ENCODE data around the gene TSPAN15. TPM values are rescaled to one million over a fixed set of nuclear protein-coding genes. Genes with fewer than 3 reads are reported as not detected.
"Not testable (repeated sequence)": the region's sequence is repeated elsewhere in the genome, so short reads cannot be mapped to it uniquely, and the experiment has no call there.

TSPAN15 gene
- total and polyA plus RNA-seq, 2 experiments from 2014 or later: 6.6 to 10.1 TPM

DNA sequence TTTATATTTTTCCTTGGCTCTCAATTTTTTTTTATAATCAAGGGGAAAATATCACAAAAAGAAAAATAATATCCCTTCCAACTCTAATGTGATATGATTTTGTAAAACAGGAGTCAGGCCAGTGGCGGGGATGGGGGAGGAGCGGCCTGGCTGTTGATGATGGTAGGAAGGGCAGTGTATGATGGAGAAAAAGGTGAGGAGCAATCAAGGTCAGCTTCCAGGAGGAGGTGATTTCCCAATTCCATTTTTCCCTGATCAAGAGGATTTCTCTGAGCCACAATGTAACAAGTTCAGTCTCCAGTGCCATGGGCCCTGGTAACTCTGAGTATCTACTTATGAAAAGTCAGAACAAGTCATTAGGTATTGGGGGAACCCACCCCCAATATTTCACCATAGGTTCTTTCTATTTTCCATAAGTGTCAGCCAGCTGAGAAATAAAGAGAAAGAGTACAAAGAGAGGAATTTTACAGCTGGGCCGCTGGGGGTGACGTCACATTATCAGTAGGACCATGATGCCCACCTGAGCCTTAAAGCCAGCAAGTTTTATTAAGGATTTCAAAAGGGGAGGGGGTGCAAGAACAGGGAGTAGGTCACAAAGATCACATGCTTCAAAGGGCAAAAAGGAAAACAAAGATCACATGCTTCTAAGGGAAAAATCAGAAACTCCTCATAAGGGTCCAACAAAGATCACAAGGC is 37.0 kb downstream of the TSPAN15 start:
- not testable (repeated sequence) for H3K4me1 ChIP-seq (ENCODE audit: insufficient read depth); H4K20me1 ChIP-seq (replicated peaks; ENCODE audit: insufficient read depth); H3K4me3 Mint-ChIP-seq; H3F3A ChIP-seq (replicated peaks; ENCODE audit: low read depth); H3K79me2 ChIP-seq (replicated peaks; ENCODE audit: insufficient read depth); H3K9me2 ChIP-seq (ENCODE audit: insufficient read depth); H3K4me3 ChIP-seq; H3K36me3 ChIP-seq (ENCODE audit: insufficient read depth); H3K27ac ChIP-seq (ENCODE audit: low read depth); H2AFZ ChIP-seq; ATAC-seq; DNase-seq (ENCODE audit: low spot score); H3K27ac Mint-ChIP-seq; H3K4me2 ChIP-seq; H3K4me1 Mint-ChIP-seq; H3K27me3 Mint-ChIP-seq (ENCODE audit: insufficient read depth, low read depth, poor library complexity); H3K27me3 ChIP-seq (ENCODE audit: insufficient read depth)
- peaks cover 19% of the 10 kb centered on the region for H3K36me3 Mint-ChIP-seq (ENCODE audit: low read depth)
- H3K9me3 Mint-ChIP-seq: peaks cover 28% of the 10 kb centered on the region

DNA sequence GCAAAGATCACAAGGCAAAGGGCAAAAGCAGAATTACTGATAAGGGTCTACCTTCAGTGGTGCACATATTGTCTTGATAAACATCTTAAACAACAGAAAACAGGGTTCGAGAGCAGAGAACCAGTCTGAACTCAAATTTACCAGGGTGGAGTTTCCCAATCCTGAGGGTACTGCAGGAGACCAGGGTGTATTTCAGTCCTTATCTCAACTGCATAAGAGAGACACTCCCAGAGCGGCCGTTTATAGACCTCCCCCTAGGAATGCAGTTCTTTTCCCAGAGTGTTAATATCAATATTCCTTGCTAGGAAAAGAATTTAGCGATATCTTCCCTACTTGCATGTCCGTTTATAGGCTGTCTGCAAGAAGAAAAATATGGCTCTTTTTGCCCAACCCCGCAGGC is 37.6 kb downstream of the TSPAN15 start:
- H3K27me3 Mint-ChIP-seq (ENCODE audit: insufficient read depth, low read depth, poor library complexity); H3K4me3 ChIP-seq; H3K27ac Mint-ChIP-seq; H3F3A ChIP-seq (replicated peaks; ENCODE audit: low read depth); H3K27ac ChIP-seq (ENCODE audit: low read depth); H3K9me2 ChIP-seq (ENCODE audit: insufficient read depth); H3K36me3 ChIP-seq (ENCODE audit: insufficient read depth); H3K4me2 ChIP-seq; H2AFZ ChIP-seq; H4K20me1 ChIP-seq (replicated peaks; ENCODE audit: insufficient read depth); H3K4me1 ChIP-seq (ENCODE audit: insufficient read depth); H3K4me3 Mint-ChIP-seq; H3K4me1 Mint-ChIP-seq; ATAC-seq; H3K79me2 ChIP-seq (replicated peaks; ENCODE audit: insufficient read depth); H3K27me3 ChIP-seq (ENCODE audit: insufficient read depth): not testable (repeated sequence)
- H3K9me3 Mint-ChIP-seq: peaks cover 28% of the 10 kb centered on the region
- DNase-seq (ENCODE audit: low spot score): peak; percentile 18
- H3K36me3 Mint-ChIP-seq (ENCODE audit: low read depth): peaks cover 19% of the 10 kb centered on the region

DNA sequence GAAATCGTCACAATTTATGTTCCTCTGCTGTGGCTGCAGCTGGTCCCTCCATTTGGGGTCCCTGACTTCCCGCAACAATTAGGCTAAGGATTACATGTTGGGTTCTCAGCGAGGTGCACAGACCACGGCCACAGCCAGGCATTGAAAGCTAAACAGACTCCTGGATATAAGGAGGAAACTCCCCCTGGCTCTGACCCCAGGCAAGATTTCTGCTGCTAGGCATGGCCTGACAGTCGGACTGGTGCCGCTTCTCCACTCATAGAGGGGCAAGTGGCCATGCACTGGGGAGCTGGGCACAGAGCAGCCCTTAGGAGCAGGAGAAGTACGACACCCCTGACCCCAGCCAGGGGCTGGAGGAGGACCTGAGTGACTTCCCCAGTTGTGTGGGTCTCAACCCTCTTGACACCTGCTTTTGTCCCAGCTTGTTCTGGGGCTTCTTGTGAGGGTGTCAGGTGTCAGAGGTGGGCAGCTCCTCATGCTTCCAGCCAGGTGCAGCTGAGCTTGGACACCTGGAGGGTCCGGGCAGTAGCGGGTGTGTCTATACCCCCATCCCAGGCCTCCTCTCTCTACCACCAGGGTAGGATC is 38.3 kb downstream of the TSPAN15 start:
- DNase-seq (ENCODE audit: low spot score) (no peak), ATAC-seq (no peak)
- H4K20me1 ChIP-seq (replicated peaks; ENCODE audit: insufficient read depth): no peaks in the 10 kb centered on the region
- no peak overlapping the region for H2AFZ ChIP-seq
- no peaks in the 10 kb centered on the region for H3K79me2 ChIP-seq (replicated peaks; ENCODE audit: insufficient read depth)
- no peak overlapping the region for H3K4me3 ChIP-seq
- H3F3A ChIP-seq (replicated peaks; ENCODE audit: low read depth): no peaks in the 10 kb centered on the region
- Mint-ChIP-seq H3K36me3 (ENCODE audit: low read depth) (peaks cover 19% of the 10 kb centered on the region), H3K27ac (no peak overlapping the region), H3K27me3 (ENCODE audit: insufficient read depth, low read depth, poor library complexity) (peaks cover 8% of the 10 kb centered on the region), H3K9me3 (peaks cover 28% of the 10 kb centered on the region), H3K4me3 (no peak overlapping the region), H3K4me1 (peaks cover 5% of the 10 kb centered on the region; the same call in 2 of the 3 replicates)
- TF ChIP-seq NANOG (IDR thresholded peaks at IDR 0.05; ENCODE audit: borderline replicate concordance) (no peak), STAT1 (IDR thresholded peaks at IDR 0.05; ENCODE audit: unreplicated experiment) (no peak)
- no peak overlapping the region for H3K4me2 ChIP-seq
- no peaks in the 10 kb centered on the region for H3K36me3 ChIP-seq (ENCODE audit: insufficient read depth)
- no peaks in the 10 kb centered on the region for H3K9me2 ChIP-seq (ENCODE audit: insufficient read depth)
- H3K27me3 ChIP-seq (ENCODE audit: insufficient read depth): no peaks in the 10 kb centered on the region
- no peaks in the 10 kb centered on the region for H3K4me1 ChIP-seq (ENCODE audit: insufficient read depth)
- no peak overlapping the region for H3K27ac ChIP-seq (ENCODE audit: low read depth)

DNA sequence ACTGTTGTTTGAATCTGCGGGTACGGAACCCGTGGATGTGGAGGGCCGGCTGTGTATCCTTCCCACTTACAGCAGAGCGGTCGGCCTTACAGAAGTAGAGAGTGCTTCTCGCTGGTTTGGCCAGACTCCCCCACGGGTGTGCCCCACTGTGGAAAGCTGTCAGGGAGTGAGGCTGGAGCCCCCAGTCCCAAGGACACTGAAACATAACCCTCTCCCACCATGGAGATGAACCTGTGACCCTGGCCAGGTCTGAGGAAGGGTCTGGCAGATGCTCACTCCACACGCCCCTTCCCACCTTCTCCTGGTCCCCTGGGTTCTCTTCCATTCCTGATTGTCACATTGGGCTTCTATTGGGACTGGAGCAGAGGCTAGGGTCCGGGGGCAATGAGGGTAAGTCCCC is 39.6 kb downstream of the TSPAN15 start:
- ATAC-seq (no peak), DNase-seq (ENCODE audit: low spot score) (no peak)
- no peaks in the 10 kb centered on the region for H3F3A ChIP-seq (replicated peaks; ENCODE audit: low read depth)
- H3K4me1 ChIP-seq (ENCODE audit: insufficient read depth): no peaks in the 10 kb centered on the region
- no peaks in the 10 kb centered on the region for H3K79me2 ChIP-seq (replicated peaks; ENCODE audit: insufficient read depth)
- H3K27me3 Mint-ChIP-seq (ENCODE audit: insufficient read depth, low read depth, poor library complexity): peaks cover 3% of the 10 kb centered on the region
- H4K20me1 ChIP-seq (replicated peaks; ENCODE audit: insufficient read depth): no peaks in the 10 kb centered on the region
- peaks cover 28% of the 10 kb centered on the region for H3K9me3 Mint-ChIP-seq
- H3K4me3 ChIP-seq: no peak overlapping the region
- H2AFZ ChIP-seq: no peak overlapping the region
- peaks cover 9% of the 10 kb centered on the region; the same call in 2 of the 3 replicates for H3K4me1 Mint-ChIP-seq
- H3K4me2 ChIP-seq: no peak overlapping the region
- no peak overlapping the region for H3K27ac ChIP-seq (ENCODE audit: low read depth)
- H3K9me2 ChIP-seq (ENCODE audit: insufficient read depth): no peaks in the 10 kb centered on the region
- H3K36me3 ChIP-seq (ENCODE audit: insufficient read depth): no peaks in the 10 kb centered on the region
- peaks cover 19% of the 10 kb centered on the region for H3K36me3 Mint-ChIP-seq (ENCODE audit: low read depth)
- no peak overlapping the region for H3K27ac Mint-ChIP-seq
- H3K4me3 Mint-ChIP-seq: no peak overlapping the region
- H3K27me3 ChIP-seq (ENCODE audit: insufficient read depth): no peaks in the 10 kb centered on the region
- TF ChIP-seq, protein P1, sequence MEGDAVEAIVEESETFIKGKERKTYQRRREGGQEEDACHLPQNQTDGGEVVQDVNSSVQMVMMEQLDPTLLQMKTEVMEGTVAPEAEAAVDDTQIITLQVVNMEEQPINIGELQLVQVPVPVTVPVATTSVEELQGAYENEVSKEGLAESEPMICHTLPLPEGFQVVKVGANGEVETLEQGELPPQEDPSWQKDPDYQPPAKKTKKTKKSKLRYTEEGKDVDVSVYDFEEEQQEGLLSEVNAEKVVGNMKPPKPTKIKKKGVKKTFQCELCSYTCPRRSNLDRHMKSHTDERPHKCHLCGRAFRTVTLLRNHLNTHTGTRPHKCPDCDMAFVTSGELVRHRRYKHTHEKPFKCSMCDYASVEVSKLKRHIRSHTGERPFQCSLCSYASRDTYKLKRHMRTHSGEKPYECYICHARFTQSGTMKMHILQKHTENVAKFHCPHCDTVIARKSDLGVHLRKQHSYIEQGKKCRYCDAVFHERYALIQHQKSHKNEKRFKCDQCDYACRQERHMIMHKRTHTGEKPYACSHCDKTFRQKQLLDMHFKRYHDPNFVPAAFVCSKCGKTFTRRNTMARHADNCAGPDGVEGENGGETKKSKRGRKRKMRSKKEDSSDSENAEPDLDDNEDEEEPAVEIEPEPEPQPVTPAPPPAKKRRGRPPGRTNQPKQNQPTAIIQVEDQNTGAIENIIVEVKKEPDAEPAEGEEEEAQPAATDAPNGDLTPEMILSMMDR (conservative IDR thresholded peaks at IDR 0.05; ENCODE audit: low read depth in 2 of 2): no peak
- no peak for TF ChIP-seq ZNF331 (CRISPR knock-in tag; IDR thresholded peaks at IDR 0.05; ENCODE audit: low read depth)
- no peak for TF ChIP-seq JUNB (IDR thresholded peaks at IDR 0.05; ENCODE audit: unreplicated experiment)
- TF ChIP-seq, protein P2, sequence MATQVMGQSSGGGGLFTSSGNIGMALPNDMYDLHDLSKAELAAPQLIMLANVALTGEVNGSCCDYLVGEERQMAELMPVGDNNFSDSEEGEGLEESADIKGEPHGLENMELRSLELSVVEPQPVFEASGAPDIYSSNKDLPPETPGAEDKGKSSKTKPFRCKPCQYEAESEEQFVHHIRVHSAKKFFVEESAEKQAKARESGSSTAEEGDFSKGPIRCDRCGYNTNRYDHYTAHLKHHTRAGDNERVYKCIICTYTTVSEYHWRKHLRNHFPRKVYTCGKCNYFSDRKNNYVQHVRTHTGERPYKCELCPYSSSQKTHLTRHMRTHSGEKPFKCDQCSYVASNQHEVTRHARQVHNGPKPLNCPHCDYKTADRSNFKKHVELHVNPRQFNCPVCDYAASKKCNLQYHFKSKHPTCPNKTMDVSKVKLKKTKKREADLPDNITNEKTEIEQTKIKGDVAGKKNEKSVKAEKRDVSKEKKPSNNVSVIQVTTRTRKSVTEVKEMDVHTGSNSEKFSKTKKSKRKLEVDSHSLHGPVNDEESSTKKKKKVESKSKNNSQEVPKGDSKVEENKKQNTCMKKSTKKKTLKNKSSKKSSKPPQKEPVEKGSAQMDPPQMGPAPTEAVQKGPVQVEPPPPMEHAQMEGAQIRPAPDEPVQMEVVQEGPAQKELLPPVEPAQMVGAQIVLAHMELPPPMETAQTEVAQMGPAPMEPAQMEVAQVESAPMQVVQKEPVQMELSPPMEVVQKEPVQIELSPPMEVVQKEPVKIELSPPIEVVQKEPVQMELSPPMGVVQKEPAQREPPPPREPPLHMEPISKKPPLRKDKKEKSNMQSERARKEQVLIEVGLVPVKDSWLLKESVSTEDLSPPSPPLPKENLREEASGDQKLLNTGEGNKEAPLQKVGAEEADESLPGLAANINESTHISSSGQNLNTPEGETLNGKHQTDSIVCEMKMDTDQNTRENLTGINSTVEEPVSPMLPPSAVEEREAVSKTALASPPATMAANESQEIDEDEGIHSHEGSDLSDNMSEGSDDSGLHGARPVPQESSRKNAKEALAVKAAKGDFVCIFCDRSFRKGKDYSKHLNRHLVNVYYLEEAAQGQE (IDR thresholded peaks at IDR 0.05; ENCODE audit: unreplicated experiment): no peak
- no peak for TF ChIP-seq ZNF114 (CRISPR knock-in tag; IDR thresholded peaks at IDR 0.05)
- no peak for TF ChIP-seq NANOG (IDR thresholded peaks at IDR 0.05; ENCODE audit: borderline replicate concordance)
- TF ChIP-seq EZH2 (IDR thresholded peaks at IDR 0.05; ENCODE audit: low read depth, unreplicated experiment): no peak

All from GM23338 (cell line).